Measurements from ENCODE around the gene ZBTB16. TPM values are rescaled to one million over a fixed set of nuclear protein-coding genes. Genes with fewer than 3 reads are reported as not detected.

The ZBTB16 gene
- total and polyA plus RNA-seq, 4 donors = 8.9 to 140 (median 34.5) TPM

DNA sequence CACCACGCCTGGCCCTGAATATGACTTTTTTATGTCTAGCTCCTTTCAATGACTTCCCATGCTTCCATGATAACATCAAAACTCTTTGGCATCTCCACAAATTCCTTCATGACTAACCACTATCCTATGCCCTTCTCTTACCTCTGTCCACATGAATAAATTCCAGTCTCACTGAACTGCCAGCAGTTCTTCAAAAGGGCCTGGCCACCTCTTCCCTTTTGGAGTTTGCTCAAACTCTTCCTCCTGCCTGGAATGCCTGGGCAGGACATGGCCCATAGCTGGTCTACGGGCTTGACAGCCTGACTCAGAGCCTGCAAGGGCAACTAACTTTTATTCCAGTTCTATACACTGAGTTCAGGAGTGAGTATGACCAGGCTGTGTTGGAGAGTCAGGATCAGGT is 41.8 kb upstream of the ZBTB16 start:
- Histone ChIP-seq H3K4me3 (ENCODE audit: low read depth in 1 of 3, low read length in 3 of 3) (no peak overlapping the region), H3K9ac (ENCODE audit: low read depth in 1 of 2, low read length in 2 of 2) (no peak overlapping the region), H3K27ac (ENCODE audit: low read depth in 1 of 2, low read length in 2 of 2) (no peak overlapping the region), H3K36me3 (ENCODE audit: control insufficient read depth in 4 of 4, insufficient read depth in 3 of 4, low read depth in 1 of 4, low read length in 3 of 4) (no peaks in the 10 kb centered on the region), H3K4me1 (ENCODE audit: control insufficient read depth in 4 of 4, insufficient read depth in 4 of 4, low read length in 3 of 4) (no peaks in the 10 kb centered on the region), H3K9me3 (ENCODE audit: control insufficient read depth in 4 of 4, low read length in 3 of 4) (no peaks in the 10 kb centered on the region), H3K27me3 (ENCODE audit: control insufficient read depth in 4 of 4, insufficient read depth in 4 of 4, low read length in 3 of 4) (no peaks in the 10 kb centered on the region)
- 49% methylated on average over 2 of the region's 2 CpGs for WGBS
- no peak for DNase-seq (ENCODE audit: low spot score)
- no peak for TF ChIP-seq JUND (IDR thresholded peaks at IDR 0.05)
- TF ChIP-seq, protein P1, sequence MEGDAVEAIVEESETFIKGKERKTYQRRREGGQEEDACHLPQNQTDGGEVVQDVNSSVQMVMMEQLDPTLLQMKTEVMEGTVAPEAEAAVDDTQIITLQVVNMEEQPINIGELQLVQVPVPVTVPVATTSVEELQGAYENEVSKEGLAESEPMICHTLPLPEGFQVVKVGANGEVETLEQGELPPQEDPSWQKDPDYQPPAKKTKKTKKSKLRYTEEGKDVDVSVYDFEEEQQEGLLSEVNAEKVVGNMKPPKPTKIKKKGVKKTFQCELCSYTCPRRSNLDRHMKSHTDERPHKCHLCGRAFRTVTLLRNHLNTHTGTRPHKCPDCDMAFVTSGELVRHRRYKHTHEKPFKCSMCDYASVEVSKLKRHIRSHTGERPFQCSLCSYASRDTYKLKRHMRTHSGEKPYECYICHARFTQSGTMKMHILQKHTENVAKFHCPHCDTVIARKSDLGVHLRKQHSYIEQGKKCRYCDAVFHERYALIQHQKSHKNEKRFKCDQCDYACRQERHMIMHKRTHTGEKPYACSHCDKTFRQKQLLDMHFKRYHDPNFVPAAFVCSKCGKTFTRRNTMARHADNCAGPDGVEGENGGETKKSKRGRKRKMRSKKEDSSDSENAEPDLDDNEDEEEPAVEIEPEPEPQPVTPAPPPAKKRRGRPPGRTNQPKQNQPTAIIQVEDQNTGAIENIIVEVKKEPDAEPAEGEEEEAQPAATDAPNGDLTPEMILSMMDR (IDR thresholded peaks at IDR 0.05; ENCODE audit: low read depth, low read length, missing input control) = no peak
- TF ChIP-seq RXRA (IDR thresholded peaks at IDR 0.05) = no peak

DNA sequence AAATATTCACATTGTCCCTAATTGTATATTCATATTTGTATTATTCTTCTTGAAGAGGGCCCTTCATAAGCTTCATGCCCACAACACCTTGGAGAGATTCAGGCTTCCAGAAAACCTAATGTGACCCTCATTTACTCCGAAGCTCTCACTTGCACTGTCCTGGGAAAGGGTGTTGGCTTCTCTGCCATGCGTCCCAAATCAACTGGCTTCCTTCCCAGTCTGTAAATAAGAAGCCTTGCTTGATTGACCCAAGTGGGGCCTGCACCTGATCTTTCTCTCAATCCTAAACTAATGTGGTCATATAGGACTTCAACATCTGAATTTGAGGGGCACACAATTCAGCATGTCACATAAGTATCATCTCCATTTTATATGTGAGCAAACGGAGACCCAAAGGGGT is 40.5 kb upstream of the ZBTB16 start:
- TF ChIP-seq HNF4G (IDR thresholded peaks at IDR 0.05) (no peak), FOXA2 (IDR thresholded peaks at IDR 0.05) (peak; percentile 10)
- Histone ChIP-seq H3K27me3 (ENCODE audit: control insufficient read depth in 4 of 4, insufficient read depth in 4 of 4, low read length in 3 of 4) (no peaks in the 10 kb centered on the region), H3K9ac (ENCODE audit: low read depth in 1 of 2, low read length in 2 of 2) (no peak overlapping the region), H3K9me3 (ENCODE audit: control insufficient read depth in 4 of 4, low read length in 3 of 4) (no peaks in the 10 kb centered on the region), H3K36me3 (ENCODE audit: control insufficient read depth in 4 of 4, insufficient read depth in 3 of 4, low read depth in 1 of 4, low read length in 3 of 4) (no peaks in the 10 kb centered on the region), H3K4me3 (ENCODE audit: low read depth in 1 of 3, low read length in 3 of 3) (no peak overlapping the region), H3K27ac (ENCODE audit: low read depth in 1 of 2, low read length in 2 of 2) (no peak overlapping the region), H3K4me1 (ENCODE audit: control insufficient read depth in 4 of 4, insufficient read depth in 4 of 4, low read length in 3 of 4) (no peaks in the 10 kb centered on the region)
- 60% methylated on average over 3 of the region's 3 CpGs for WGBS
- DNase-seq (ENCODE audit: low spot score) = no peak

DNA sequence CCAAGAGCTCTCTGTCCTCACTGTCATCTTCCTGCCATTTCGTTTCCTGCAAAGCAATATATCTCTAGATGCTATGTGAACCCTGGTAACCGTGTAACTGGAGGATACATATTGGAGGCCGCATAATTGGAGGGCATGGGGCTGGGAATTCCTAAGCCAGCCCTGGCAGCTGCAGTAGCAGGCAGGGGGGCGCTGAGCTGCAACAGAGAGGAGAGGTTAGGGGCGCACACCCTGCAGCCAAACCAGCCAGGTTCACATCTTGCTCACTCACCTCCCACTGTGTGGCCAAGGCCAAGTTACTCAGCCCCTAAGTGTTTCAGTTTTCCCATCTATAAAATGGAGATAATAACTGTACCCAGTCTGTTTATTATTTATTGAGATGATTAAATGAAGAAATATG is 39.9 kb upstream of the ZBTB16 start:
- H3K9me3 ChIP-seq (ENCODE audit: control insufficient read depth in 4 of 4, low read length in 3 of 4) = no peaks in the 10 kb centered on the region
- H3K9ac ChIP-seq (ENCODE audit: low read depth in 1 of 2, low read length in 2 of 2) = no peak overlapping the region
- DNase-seq (ENCODE audit: low spot score) = no peak
- H3K27ac ChIP-seq (ENCODE audit: low read depth in 1 of 2, low read length in 2 of 2) = no peak overlapping the region
- WGBS = 89% methylated on average over 5 of the region's 5 CpGs
- no peaks in the 10 kb centered on the region for H3K4me1 ChIP-seq (ENCODE audit: control insufficient read depth in 4 of 4, insufficient read depth in 4 of 4, low read length in 3 of 4)
- no peak for TF ChIP-seq HNF4A (conservative IDR thresholded peaks at IDR 0.05)
- no peaks in the 10 kb centered on the region for H3K27me3 ChIP-seq (ENCODE audit: control insufficient read depth in 4 of 4, insufficient read depth in 4 of 4, low read length in 3 of 4)
- no peak overlapping the region for H3K4me3 ChIP-seq (ENCODE audit: low read depth in 1 of 3, low read length in 3 of 3)
- H3K36me3 ChIP-seq (ENCODE audit: control insufficient read depth in 4 of 4, insufficient read depth in 3 of 4, low read depth in 1 of 4, low read length in 3 of 4) = no peaks in the 10 kb centered on the region

DNA sequence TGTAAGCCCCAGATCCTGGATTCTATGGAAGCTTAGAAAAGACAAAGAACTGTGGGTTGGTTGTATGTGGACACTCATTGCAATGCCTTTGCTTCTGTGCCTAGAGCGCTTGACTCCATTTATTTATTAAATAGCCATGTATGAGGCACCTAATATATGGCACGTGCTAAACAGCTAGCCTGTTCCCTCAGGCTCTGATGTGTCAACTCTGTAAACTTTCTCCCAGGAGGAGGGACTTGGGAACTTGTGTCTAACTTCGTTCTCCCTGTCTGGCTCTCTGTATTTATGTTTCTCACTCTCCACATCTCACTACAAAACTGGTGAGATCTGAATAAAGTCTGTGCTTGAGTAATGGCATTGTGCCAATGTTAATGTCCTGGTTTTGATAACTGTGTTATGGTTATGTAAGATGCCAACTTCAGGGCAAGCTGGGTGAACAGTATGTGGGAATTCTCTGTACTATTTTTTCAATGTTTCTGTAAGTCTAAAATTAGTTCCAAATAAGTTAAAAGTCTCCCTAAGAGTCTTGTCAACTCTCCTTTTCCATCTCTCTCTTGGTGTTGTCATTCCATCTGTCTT is 34.1 kb upstream of the ZBTB16 start:
- WGBS = 59% methylated on average over 3 of the region's 3 CpGs
- H3K9me3 ChIP-seq (ENCODE audit: control insufficient read depth in 4 of 4, low read length in 3 of 4) = no peaks in the 10 kb centered on the region
- H3K4me1 ChIP-seq (ENCODE audit: control insufficient read depth in 4 of 4, insufficient read depth in 4 of 4, low read length in 3 of 4) = peaks cover 0 to 11% (median 0%) of the 10 kb centered on the region in 4 donors
- no peak overlapping the region for H3K4me3 ChIP-seq (ENCODE audit: low read depth in 1 of 3, low read length in 3 of 3)
- H3K27me3 ChIP-seq (ENCODE audit: control insufficient read depth in 4 of 4, insufficient read depth in 4 of 4, low read length in 3 of 4) = no peaks in the 10 kb centered on the region
- H3K36me3 ChIP-seq (ENCODE audit: control insufficient read depth in 4 of 4, insufficient read depth in 3 of 4, low read depth in 1 of 4, low read length in 3 of 4) = no peaks in the 10 kb centered on the region
- H3K9ac ChIP-seq (ENCODE audit: low read depth in 1 of 2, low read length in 2 of 2) = no peak overlapping the region
- no peak overlapping the region for H3K27ac ChIP-seq (ENCODE audit: low read depth in 1 of 2, low read length in 2 of 2)
- DNase-seq (ENCODE audit: low spot score) = no peak
- TF ChIP-seq FOXA2 (IDR thresholded peaks at IDR 0.05) (no peak), NR2F2 (IDR thresholded peaks at IDR 0.05) (no peak), FOXA1 (IDR thresholded peaks at IDR 0.05) (no peak), RAD21 (IDR thresholded peaks at IDR 0.05) (no peak), RXRA (IDR thresholded peaks at IDR 0.05) (no peak), EGR1 (IDR thresholded peaks at IDR 0.05; ENCODE audit: low read depth in 2 of 2) (no peak), HNF4G (IDR thresholded peaks at IDR 0.05) (no peak), YY1 (IDR thresholded peaks at IDR 0.05) (no peak), JUND (IDR thresholded peaks at IDR 0.05) (no peak), TAF1 (conservative IDR thresholded peaks at IDR 0.05) (no peak), SP1 (IDR thresholded peaks at IDR 0.05) (no peak)
- TF ChIP-seq, protein P1 (IDR thresholded peaks at IDR 0.05; ENCODE audit: low read depth, low read length, missing input control) = no peak
- TF ChIP-seq, protein P2, sequence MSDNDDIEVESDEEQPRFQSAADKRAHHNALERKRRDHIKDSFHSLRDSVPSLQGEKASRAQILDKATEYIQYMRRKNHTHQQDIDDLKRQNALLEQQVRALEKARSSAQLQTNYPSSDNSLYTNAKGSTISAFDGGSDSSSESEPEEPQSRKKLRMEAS (IDR thresholded peaks at IDR 0.05) = no peak
- TF ChIP-seq, protein P3, sequence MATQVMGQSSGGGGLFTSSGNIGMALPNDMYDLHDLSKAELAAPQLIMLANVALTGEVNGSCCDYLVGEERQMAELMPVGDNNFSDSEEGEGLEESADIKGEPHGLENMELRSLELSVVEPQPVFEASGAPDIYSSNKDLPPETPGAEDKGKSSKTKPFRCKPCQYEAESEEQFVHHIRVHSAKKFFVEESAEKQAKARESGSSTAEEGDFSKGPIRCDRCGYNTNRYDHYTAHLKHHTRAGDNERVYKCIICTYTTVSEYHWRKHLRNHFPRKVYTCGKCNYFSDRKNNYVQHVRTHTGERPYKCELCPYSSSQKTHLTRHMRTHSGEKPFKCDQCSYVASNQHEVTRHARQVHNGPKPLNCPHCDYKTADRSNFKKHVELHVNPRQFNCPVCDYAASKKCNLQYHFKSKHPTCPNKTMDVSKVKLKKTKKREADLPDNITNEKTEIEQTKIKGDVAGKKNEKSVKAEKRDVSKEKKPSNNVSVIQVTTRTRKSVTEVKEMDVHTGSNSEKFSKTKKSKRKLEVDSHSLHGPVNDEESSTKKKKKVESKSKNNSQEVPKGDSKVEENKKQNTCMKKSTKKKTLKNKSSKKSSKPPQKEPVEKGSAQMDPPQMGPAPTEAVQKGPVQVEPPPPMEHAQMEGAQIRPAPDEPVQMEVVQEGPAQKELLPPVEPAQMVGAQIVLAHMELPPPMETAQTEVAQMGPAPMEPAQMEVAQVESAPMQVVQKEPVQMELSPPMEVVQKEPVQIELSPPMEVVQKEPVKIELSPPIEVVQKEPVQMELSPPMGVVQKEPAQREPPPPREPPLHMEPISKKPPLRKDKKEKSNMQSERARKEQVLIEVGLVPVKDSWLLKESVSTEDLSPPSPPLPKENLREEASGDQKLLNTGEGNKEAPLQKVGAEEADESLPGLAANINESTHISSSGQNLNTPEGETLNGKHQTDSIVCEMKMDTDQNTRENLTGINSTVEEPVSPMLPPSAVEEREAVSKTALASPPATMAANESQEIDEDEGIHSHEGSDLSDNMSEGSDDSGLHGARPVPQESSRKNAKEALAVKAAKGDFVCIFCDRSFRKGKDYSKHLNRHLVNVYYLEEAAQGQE (IDR thresholded peaks at IDR 0.05) = no peak
- TF ChIP-seq, protein P4, sequence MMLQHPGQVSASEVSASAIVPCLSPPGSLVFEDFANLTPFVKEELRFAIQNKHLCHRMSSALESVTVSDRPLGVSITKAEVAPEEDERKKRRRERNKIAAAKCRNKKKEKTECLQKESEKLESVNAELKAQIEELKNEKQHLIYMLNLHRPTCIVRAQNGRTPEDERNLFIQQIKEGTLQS (IDR thresholded peaks at IDR 0.05) = no peak

All from liver (tissue), 9 donors.